Measurements from ENCODE around the gene NR6A1. TPM values are rescaled to one million over a fixed set of nuclear protein-coding genes. Genes with fewer than 3 reads are reported as not detected.

NR6A1 gene
- total and polyA plus RNA-seq, 2 of the 13 experiments (the other 11 are each of a cell fraction or from before 2014, with no cell fraction given): 28.1 to 31.5 TPM

GRCh38 chr9:124774129-124774978 lies 3.2 kb upstream of the NR6A1 start (continued):
- TF ChIP-seq ZNF430 (CRISPR knock-in tag; IDR thresholded peaks at IDR 0.05): no peak
- TF ChIP-seq CERS6 (CRISPR knock-in tag; IDR thresholded peaks at IDR 0.05): no peak
- TF ChIP-seq ZBTB4 (CRISPR knock-in tag; IDR thresholded peaks at IDR 0.05; ENCODE audit: borderline replicate concordance): 0 out of 2 replicates have a peak, but pooled peaks have one; percentile 32
- no peak for TF ChIP-seq ZNF549 (CRISPR knock-in tag; IDR thresholded peaks at IDR 0.05)
- no peak for TF ChIP-seq PHF21A (CRISPR knock-in tag; IDR thresholded peaks at IDR 0.05)
- no peak for TF ChIP-seq ZNF256 (CRISPR knock-in tag; conservative IDR thresholded peaks at IDR 0.05)
- no peak for TF ChIP-seq PHF5A (CRISPR knock-in tag; IDR thresholded peaks at IDR 0.05; ENCODE audit: low read depth, unreplicated experiment)
- TF ChIP-seq HCFC1 (IDR thresholded peaks at IDR 0.05; ENCODE audit: low read depth, low read length): no peak
- TF ChIP-seq IRF2 (CRISPR knock-in tag; IDR thresholded peaks at IDR 0.05): peak; percentile 25; the same call in 1 of the 2 replicates
- no peak for TF ChIP-seq CSRNP1 (CRISPR knock-in tag; IDR thresholded peaks at IDR 0.05)
- 0 out of 2 replicates have a peak, but pooled peaks have one; percentile 28 for TF ChIP-seq SPEN (CRISPR knock-in tag; IDR thresholded peaks at IDR 0.05; ENCODE audit: low read depth)
- no peak for TF ChIP-seq ZBTB7B (CRISPR knock-in tag; IDR thresholded peaks at IDR 0.05)
- no peak for TF ChIP-seq DBP (CRISPR knock-in tag; IDR thresholded peaks at IDR 0.05; ENCODE audit: not compliant biosample characterization)
- no peak for TF ChIP-seq ZNF547 (CRISPR knock-in tag; IDR thresholded peaks at IDR 0.05)
- TF ChIP-seq KDM1A (CRISPR knock-in tag; IDR thresholded peaks at IDR 0.05): no peak
- 0 out of 2 replicates have a peak, but pooled peaks have one; percentile 47 for TF ChIP-seq ZKSCAN8 (CRISPR knock-in tag; IDR thresholded peaks at IDR 0.05; ENCODE audit: borderline replicate concordance)
- TF ChIP-seq HNRNPUL1 (IDR thresholded peaks at IDR 0.05; ENCODE audit: low read depth, low read length): no peak
- no peak for TF ChIP-seq SCMH1 (CRISPR knock-in tag; IDR thresholded peaks at IDR 0.05; ENCODE audit: borderline replicate concordance)
- TF ChIP-seq BATF2 (CRISPR knock-in tag; IDR thresholded peaks at IDR 0.05): no peak
- TF ChIP-seq MTA3 (CRISPR knock-in tag; IDR thresholded peaks at IDR 0.05): no peak
- no peak for TF ChIP-seq NFYB (CRISPR knock-in tag; IDR thresholded peaks at IDR 0.05)
- TF ChIP-seq RXRB (CRISPR knock-in tag; IDR thresholded peaks at IDR 0.05; ENCODE audit: borderline replicate concordance): peak; percentile 20; the same call in 1 of the 2 replicates
- no peak for TF ChIP-seq GABPA (IDR thresholded peaks at IDR 0.05; ENCODE audit: low read depth, low read length)
- no peak for TF ChIP-seq GABPA (CRISPR knock-in tag; IDR thresholded peaks at IDR 0.05; ENCODE audit: low read depth)
